ENCODE data around the gene ELMO1.

ELMO1 gene

DNA sequence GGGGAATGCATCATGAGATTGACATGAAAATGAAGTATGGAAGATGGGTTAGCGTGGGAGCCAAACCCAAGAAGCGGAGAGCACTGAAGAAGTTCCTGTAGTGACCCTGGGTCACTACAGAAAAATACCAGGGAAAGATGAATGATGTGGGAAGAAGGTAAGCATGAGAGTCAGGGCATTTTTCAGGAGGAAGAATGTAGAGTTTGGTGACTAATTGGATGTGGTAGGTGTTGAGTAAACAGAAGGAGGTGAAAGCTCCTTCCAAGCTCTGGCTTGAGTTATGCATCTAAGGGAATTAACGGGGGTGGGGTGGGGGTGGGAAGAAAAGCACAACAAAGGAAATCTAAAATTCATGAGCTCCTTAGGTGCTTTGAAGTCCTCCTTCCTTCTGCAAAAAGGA is 486.3 kb downstream of the ELMO1 start:
- no peak for DNase-seq (ENCODE audit: extremely low spot score)
- POLR2A ChIA-PET: no interaction called here
- TF ChIP-seq FOXK2 (IDR thresholded peaks at IDR 0.05): no peak
- TF ChIP-seq TARDBP (IDR thresholded peaks at IDR 0.05): no peak
- TF ChIP-seq CTBP1 (IDR thresholded peaks at IDR 0.05; ENCODE audit: borderline replicate concordance): no peak
- TF ChIP-seq LEF1 (IDR thresholded peaks at IDR 0.05; ENCODE audit: borderline replicate concordance): no peak
- TF ChIP-seq FOXA1 (IDR thresholded peaks at IDR 0.05): no peak
- no peak for TF ChIP-seq L3MBTL2 (conservative IDR thresholded peaks at IDR 0.05)
- TF ChIP-seq NFRKB (IDR thresholded peaks at IDR 0.05): no peak
- no peak for TF ChIP-seq SP1 (IDR thresholded peaks at IDR 0.05)
- TF ChIP-seq, protein P1, sequence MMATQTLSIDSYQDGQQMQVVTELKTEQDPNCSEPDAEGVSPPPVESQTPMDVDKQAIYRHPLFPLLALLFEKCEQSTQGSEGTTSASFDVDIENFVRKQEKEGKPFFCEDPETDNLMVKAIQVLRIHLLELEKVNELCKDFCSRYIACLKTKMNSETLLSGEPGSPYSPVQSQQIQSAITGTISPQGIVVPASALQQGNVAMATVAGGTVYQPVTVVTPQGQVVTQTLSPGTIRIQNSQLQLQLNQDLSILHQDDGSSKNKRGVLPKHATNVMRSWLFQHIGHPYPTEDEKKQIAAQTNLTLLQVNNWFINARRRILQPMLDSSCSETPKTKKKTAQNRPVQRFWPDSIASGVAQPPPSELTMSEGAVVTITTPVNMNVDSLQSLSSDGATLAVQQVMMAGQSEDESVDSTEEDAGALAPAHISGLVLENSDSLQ (IDR thresholded peaks at IDR 0.05): no peak
- no peak for TF ChIP-seq FOXM1 (IDR thresholded peaks at IDR 0.05; ENCODE audit: borderline replicate concordance)
- TF ChIP-seq ARNT (IDR thresholded peaks at IDR 0.05): no peak
- TF ChIP-seq BHLHE40 (IDR thresholded peaks at IDR 0.05; ENCODE audit: borderline replicate concordance): no peak
- no peak for TF ChIP-seq SUZ12 (IDR thresholded peaks at IDR 0.05)
- no peak for TF ChIP-seq ELF4 (IDR thresholded peaks at IDR 0.05)
- TF ChIP-seq HDGF (IDR thresholded peaks at IDR 0.05; ENCODE audit: borderline replicate concordance): no peak
- TF ChIP-seq ZNF384 (IDR thresholded peaks at IDR 0.05): no peak
- CTCF ChIA-PET: interaction anchor here (0.6 kb wide), 1 partner anchor 291 kb away, joined by 3 read pairs; no protein-coding TSS in a partner anchor

DNA sequence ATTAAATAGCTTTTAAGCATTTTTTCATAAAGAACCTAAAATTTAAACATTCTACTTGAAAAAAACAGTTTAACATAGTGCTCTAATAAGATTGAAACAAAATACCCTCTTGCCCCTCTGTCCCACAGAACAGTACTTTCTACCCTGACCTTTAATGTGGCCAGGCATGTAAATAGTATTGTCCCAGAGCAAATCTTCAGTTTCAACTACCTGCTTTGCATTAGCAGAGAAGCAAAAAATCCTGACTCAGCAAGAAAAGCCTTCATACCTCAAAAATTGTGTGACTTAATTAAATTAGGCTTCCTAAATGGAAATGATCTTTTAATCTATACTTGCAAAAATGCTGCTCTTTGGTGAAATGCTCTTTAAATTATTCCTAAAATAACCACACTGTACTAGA is 487.0 kb downstream of the ELMO1 start:
- ChIA-PET CTCF (interaction anchor here (1.6 kb wide), 1 partner anchor 220 kb away, joined by 7 read pairs; no protein-coding TSS in a partner anchor), POLR2A (no interaction called here)
- DNase-seq (ENCODE audit: extremely low spot score): no peak
- no peak for TF ChIP-seq ZNF384 (IDR thresholded peaks at IDR 0.05)
- TF ChIP-seq FOXK2 (IDR thresholded peaks at IDR 0.05): no peak
- no peak for TF ChIP-seq FOXM1 (IDR thresholded peaks at IDR 0.05; ENCODE audit: borderline replicate concordance)

DNA sequence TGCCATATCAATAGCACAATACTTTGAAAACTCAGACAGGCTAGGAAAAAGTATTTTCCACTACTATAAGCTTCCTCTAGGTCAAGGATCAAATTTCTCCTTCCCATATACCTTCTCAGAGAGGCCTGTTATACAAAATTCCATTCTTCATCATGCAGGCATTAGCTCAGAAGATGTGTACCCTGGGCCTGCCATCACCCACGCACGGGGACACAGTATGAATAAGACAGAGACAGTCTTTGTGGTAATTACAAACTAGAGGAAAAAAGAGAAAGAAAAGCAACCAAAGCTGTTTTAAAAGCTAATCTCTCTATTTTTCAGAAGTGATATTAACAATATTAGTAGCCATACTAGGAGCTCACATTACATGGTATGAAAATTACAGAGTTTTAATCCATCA is 487.6 kb downstream of the ELMO1 start:
- no peak for TF ChIP-seq TARDBP (IDR thresholded peaks at IDR 0.05)
- no peak for TF ChIP-seq L3MBTL2 (conservative IDR thresholded peaks at IDR 0.05)
- no peak for TF ChIP-seq NFRKB (IDR thresholded peaks at IDR 0.05)
- no peak for TF ChIP-seq FOXM1 (IDR thresholded peaks at IDR 0.05; ENCODE audit: borderline replicate concordance)
- TF ChIP-seq HDGF (IDR thresholded peaks at IDR 0.05; ENCODE audit: borderline replicate concordance): no peak
- no peak for TF ChIP-seq SUZ12 (IDR thresholded peaks at IDR 0.05)
- TF ChIP-seq CTBP1 (IDR thresholded peaks at IDR 0.05; ENCODE audit: borderline replicate concordance): no peak
- no peak for TF ChIP-seq SP1 (IDR thresholded peaks at IDR 0.05)
- no peak for TF ChIP-seq FOXA1 (IDR thresholded peaks at IDR 0.05)
- TF ChIP-seq, protein P1 (IDR thresholded peaks at IDR 0.05): no peak
- TF ChIP-seq BHLHE40 (IDR thresholded peaks at IDR 0.05; ENCODE audit: borderline replicate concordance): no peak
- ChIA-PET POLR2A (no interaction called here), CTCF (interaction anchor here (1.6 kb wide), 1 partner anchor 221 kb away, joined by 7 read pairs; no protein-coding TSS in a partner anchor)
- no peak for DNase-seq (ENCODE audit: extremely low spot score)

DNA sequence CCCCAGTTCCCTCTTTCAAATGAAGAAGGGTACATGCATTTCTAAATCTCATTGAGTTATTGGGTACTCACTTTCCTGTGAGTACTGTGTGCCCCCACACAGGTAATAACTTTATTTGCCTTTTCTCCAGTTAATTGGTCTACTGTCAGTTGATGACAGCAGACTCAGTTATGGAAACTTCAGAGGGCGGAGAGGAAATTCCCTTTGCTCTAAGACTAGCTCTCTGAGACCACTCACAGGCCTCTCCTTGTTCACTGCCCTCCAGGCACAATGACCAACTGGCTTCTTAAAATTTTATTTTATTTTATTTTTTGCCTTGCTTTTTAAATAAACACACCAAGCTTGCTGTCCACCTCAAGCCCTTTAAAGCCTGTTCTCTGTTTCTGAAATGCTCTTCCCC is 488.6 kb downstream of the ELMO1 start:
- DNase-seq (ENCODE audit: extremely low spot score): no peak
- ChIA-PET POLR2A (no interaction called here), CTCF (interaction anchor here (1.6 kb wide), 1 partner anchor 222 kb away, joined by 7 read pairs; no protein-coding TSS in a partner anchor)
- no peak for TF ChIP-seq SUZ12 (IDR thresholded peaks at IDR 0.05)

DNA sequence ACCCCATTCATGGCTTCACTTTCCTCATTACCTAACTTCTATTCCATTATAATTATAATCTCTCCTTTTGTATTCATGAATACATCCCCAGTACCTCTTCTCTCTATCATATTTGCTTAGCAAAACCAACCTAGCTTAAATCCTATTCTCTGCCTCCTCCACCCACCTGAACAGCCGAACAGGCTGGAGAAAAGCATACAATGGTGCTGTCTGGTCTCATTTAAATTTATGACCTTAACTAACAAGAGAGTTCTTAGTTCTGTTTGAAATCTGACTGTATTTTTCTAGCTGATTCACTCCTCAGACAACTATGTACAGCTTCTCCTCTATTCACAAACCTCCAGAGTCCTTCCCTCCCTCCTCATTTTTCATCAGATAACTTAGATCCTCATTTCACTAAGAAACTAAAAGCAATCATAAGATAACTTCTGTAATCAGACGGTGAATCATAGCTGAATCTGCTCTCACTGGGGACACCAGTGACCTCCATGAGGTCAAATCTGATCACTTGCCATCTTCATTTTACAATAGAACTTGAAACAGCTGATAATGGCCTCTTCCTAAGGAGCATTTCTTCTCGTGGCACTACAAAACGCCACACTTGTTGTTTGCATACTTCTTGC is 490.4 kb downstream of the ELMO1 start:
- TF ChIP-seq, protein P1 (IDR thresholded peaks at IDR 0.05): no peak
- no peak for TF ChIP-seq FOXM1 (IDR thresholded peaks at IDR 0.05; ENCODE audit: borderline replicate concordance)
- TF ChIP-seq SP1 (IDR thresholded peaks at IDR 0.05): no peak
- no peak for TF ChIP-seq HDGF (IDR thresholded peaks at IDR 0.05; ENCODE audit: borderline replicate concordance)
- TF ChIP-seq NFRKB (IDR thresholded peaks at IDR 0.05): no peak
- TF ChIP-seq ARNT (IDR thresholded peaks at IDR 0.05): no peak
- no peak for TF ChIP-seq ZNF384 (IDR thresholded peaks at IDR 0.05)
- TF ChIP-seq CTBP1 (IDR thresholded peaks at IDR 0.05; ENCODE audit: borderline replicate concordance): no peak
- DNase-seq (ENCODE audit: extremely low spot score): no peak
- POLR2A ChIA-PET: no interaction called here
- CTCF ChIA-PET: interaction anchor here (1.2 to 1.6 kb wide), 2 partner anchors 9 to 28 kb away, joined by 4 to 5 read pairs; no protein-coding TSS in a partner anchor

DNA sequence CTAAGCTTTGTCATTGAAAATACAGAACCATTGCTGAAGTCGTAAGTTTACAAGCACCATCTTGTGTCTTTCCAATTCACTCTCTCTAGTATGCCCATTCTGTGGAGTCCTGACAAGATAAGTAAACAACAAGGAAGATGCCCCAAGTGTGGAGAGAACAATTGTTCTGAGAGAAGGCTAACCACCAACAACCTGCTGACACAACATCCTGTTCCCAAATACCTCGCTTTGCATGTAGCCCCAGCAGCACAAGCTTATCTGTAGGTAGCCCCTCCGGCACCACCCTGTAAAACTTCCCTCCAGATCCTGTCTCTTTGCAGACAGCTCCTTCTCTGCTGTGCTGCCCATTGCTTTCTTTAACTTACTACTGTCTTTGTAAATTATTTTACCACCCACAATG is 491.0 kb downstream of the ELMO1 start:
- no peak for DNase-seq (ENCODE audit: extremely low spot score)
- TF ChIP-seq NFRKB (IDR thresholded peaks at IDR 0.05) (no peak), ELF4 (IDR thresholded peaks at IDR 0.05) (no peak), ARNT (IDR thresholded peaks at IDR 0.05) (no peak), L3MBTL2 (conservative IDR thresholded peaks at IDR 0.05) (no peak), SUZ12 (IDR thresholded peaks at IDR 0.05) (no peak), BHLHE40 (IDR thresholded peaks at IDR 0.05; ENCODE audit: borderline replicate concordance) (no peak), HDGF (IDR thresholded peaks at IDR 0.05; ENCODE audit: borderline replicate concordance) (no peak), FOXK2 (IDR thresholded peaks at IDR 0.05) (no peak), SP1 (IDR thresholded peaks at IDR 0.05) (no peak), LEF1 (IDR thresholded peaks at IDR 0.05; ENCODE audit: borderline replicate concordance) (no peak), ZNF384 (IDR thresholded peaks at IDR 0.05) (no peak), FOXM1 (IDR thresholded peaks at IDR 0.05; ENCODE audit: borderline replicate concordance) (no peak), FOXA1 (IDR thresholded peaks at IDR 0.05) (no peak), CTBP1 (IDR thresholded peaks at IDR 0.05; ENCODE audit: borderline replicate concordance) (no peak), TARDBP (IDR thresholded peaks at IDR 0.05) (no peak)
- TF ChIP-seq, protein P1 (IDR thresholded peaks at IDR 0.05): no peak
- POLR2A ChIA-PET: no interaction called here
- CTCF ChIA-PET: interaction anchor here (1.2 to 1.6 kb wide), 2 partner anchors 9 to 29 kb away, joined by 4 to 5 read pairs; no protein-coding TSS in a partner anchor
